HepG2 (cell line): ENCODE data around the gene PPP6R2. TPM values are rescaled to one million over a fixed set of nuclear protein-coding genes. Genes with fewer than 3 reads are reported as not detected.

ENCODE experiments used
- CEBPZ ChIP-seq: IDR thresholded peaks from 2 replicates; pipeline ENCODE4 v1.6.1; 2012; ENCODE audit warnings: low read length, improper control_type of control experiment
- CENPBD1 ChIP-seq: sonication (generic); formaldehyde crosslinking; IDR thresholded peaks from 2 replicates; pipeline ENCODE4 v1.8.0; 2022; ENCODE audit warnings: missing genetic modification reagents, low read depth, mild to moderate bottlenecking, borderline replicate concordance
- EZH2 ChIP-seq: conservative IDR thresholded peaks from 2 replicates; pipeline ENCODE4 v1.6.1; 2012; ENCODE audit warnings: mild to moderate bottlenecking, low read depth, low read length, moderate library complexity
- NR2C2 ChIP-seq: sonication (generic); formaldehyde crosslinking; IDR thresholded peaks from 2 replicates; pipeline ENCODE4 v1.4.0; 2020; ENCODE audit warnings: missing genetic modification reagents, mild to moderate bottlenecking, moderate library complexity, borderline replicate concordance
- PTBP1 ChIP-seq: fragments of 200-400 bp; formaldehyde crosslinking; IDR thresholded peaks from 2 replicates; pipeline ENCODE4 v1.6.1; 2018; ENCODE audit warnings: low read length, low read depth; ENCODE audit not compliant: poor library complexity, severe bottlenecking
- RFX3 ChIP-seq: IDR thresholded peaks from 2 replicates; pipeline ENCODE4 v1.6.1; 2016; ENCODE audit warnings: missing biosample characterization, missing genetic modification reagents
- SRSF4 ChIP-seq: fragments of 200-400 bp; formaldehyde crosslinking; IDR thresholded peaks from one replicate; pipeline ENCODE4 v1.6.1; 2018; ENCODE audit warnings: mild to moderate bottlenecking, low read depth, low read length, moderate library complexity; ENCODE audit not compliant: poor library complexity, severe bottlenecking
- TMF1 ChIP-seq: sonication (generic); formaldehyde crosslinking; IDR thresholded peaks from 2 replicates; pipeline ENCODE4 v1.8.1; 2022; ENCODE audit warnings: low read depth, missing genetic modification reagents
- ZBTB39 ChIP-seq: sonication (generic); formaldehyde crosslinking; IDR thresholded peaks from 2 replicates; pipeline ENCODE4 v1.5.0; 2020; ENCODE audit warnings: missing genetic modification reagents
- ZKSCAN8 ChIP-seq: IDR thresholded peaks from 2 replicates; pipeline ENCODE4 v1.6.1; 2016; ENCODE audit warnings: borderline replicate concordance, missing genetic modification reagents, missing compliant biosample characterization
- ZNF232 ChIP-seq: sonication (generic); formaldehyde crosslinking; IDR thresholded peaks from 2 replicates; pipeline ENCODE4 v1.4.0; 2020; ENCODE audit warnings: missing genetic modification reagents, borderline replicate concordance
- ZNF280D ChIP-seq: sonication (generic); formaldehyde crosslinking; IDR thresholded peaks from 2 replicates; pipeline ENCODE4 v1.5.1; 2020; ENCODE audit warnings: mild to moderate bottlenecking, missing genetic modification reagents
- ZNF589 ChIP-seq: sonication (generic); formaldehyde crosslinking; conservative IDR thresholded peaks from 2 replicates; pipeline ENCODE4 v1.8.0; 2022; ENCODE audit warnings: mild to moderate bottlenecking, moderate library complexity, missing genetic modification reagents
- ZNF746 ChIP-seq: sonication (generic); formaldehyde crosslinking; IDR thresholded peaks from 2 replicates; pipeline ENCODE4 v1.8.0; 2022; ENCODE audit warnings: mild to moderate bottlenecking, missing genetic modification reagents
- polyA plus RNA-seq, 8 experiments: library from polyadenylated mRNA; depleted of rRNA in 3 of 8; stranded (reverse) in 7 of 8; unstranded in 1 of 8; fragments of >200 nt; fragmentation: Illumina TruSeq in 4 of 8; extraction: Trizol in 4 of 8; gene quantifications; 2 replicates each; pipeline versions ENCODE4 v1.2.1 to v1.2.3, GENCODE V29; 2011 to 2016; ENCODE audit warnings: low read depth in 4 of 8, missing spikeins in 1 of 8, mixed read lengths in 1 of 8; ENCODE audit not compliant: insufficient read depth in 1 of 8
- total RNA-seq, 5 experiments: library from RNA; depleted of rRNA; stranded (reverse); fragments of >200 nt; fragmentation: Illumina TruSeq; extraction: Trizol; gene quantifications; 2 replicates each; pipeline ENCODE4 v1.2.3, GENCODE V29; 2016; ENCODE audit warnings: low read depth in 1 of 5
- TF ChIP-seq, protein P1 (sequence below): sonication (generic); formaldehyde crosslinking; IDR thresholded peaks from 2 replicates; pipeline ENCODE4 v1.5.1; 2020; ENCODE audit warnings: missing genetic modification reagents, mild to moderate bottlenecking, borderline replicate concordance

The PPP6R2 gene
- total and polyA plus RNA-seq, 2 of the 13 experiments (the other 11 are each of a cell fraction or from before 2014, with no cell fraction given): 55.0 to 102 TPM

DNA sequence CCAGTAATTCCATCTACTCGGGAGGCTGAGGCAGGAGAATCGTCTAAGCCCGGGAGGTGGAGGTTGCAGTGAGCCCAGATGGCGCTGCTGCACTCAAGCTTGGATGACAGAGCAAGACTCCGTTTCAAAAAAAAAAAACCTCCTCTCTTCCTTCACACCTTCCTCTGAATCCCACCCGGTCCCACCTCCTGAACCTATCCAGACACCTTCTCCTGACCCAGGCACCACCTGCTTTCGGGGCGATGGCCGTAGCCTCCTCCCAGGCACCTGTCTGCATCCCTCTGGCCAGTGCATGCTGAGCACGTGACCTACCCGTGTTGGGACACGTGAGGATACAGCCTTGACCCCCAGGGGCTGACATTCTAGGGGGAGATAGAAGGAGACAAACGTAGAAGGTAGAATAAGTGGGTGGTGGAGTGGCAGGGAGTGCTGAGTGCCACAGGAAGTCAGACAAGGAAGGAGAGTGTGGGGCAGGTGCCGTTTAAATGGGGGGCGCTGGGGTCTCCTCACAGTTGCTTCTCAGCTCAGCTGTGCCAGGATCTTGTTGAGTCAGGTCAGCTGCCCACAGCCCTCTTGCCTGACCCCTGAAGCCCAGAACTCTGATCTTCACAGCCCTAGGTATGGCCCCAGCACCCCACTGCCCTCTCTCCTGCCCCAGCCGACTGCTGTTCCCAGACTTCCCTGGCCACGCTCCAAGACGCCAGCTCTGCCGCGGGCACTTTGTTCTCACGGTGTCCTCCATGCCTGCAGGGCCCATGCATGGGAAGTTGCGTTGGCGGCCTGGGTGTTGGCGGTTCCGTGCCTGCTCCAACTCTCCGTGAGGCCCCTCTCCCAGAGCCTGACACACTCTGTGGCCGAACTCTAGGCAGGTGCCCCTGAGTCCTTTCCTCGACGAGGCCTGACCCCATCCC lies 142.3 kb downstream of the PPP6R2 start (continued):
- TF ChIP-seq CEBPZ: no peak
- no peak for TF ChIP-seq PTBP1
- no peak for TF ChIP-seq ZNF746 (CRISPR knock-in tag)
- TF ChIP-seq TMF1 (CRISPR knock-in tag): 0 out of 2 replicates have a peak, but pooled peaks have one; percentile 28
- TF ChIP-seq EZH2: no peak
- TF ChIP-seq ZNF589 (CRISPR knock-in tag): peak; percentile 56; the same call in 1 of the 2 replicates
- peak; percentile 94 for TF ChIP-seq NR2C2
- no peak for TF ChIP-seq ZKSCAN8 (CRISPR knock-in tag)
- peak; percentile 60; the same call in 1 of the 2 replicates for TF ChIP-seq ZNF280D (CRISPR knock-in tag)
- TF ChIP-seq CENPBD1: no peak
- no peak for TF ChIP-seq SRSF4
- TF ChIP-seq ZBTB39 (CRISPR knock-in tag): no peak
- no peak for TF ChIP-seq RFX3 (CRISPR knock-in tag)
- TF ChIP-seq ZNF232: no peak
- TF ChIP-seq, protein P1, sequence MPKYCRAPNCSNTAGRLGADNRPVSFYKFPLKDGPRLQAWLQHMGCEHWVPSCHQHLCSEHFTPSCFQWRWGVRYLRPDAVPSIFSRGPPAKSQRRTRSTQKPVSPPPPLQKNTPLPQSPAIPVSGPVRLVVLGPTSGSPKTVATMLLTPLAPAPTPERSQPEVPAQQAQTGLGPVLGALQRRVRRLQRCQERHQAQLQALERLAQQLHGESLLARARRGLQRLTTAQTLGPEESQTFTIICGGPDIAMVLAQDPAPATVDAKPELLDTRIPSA (CRISPR knock-in tag): no peak
